Suppressor macrophage treated with lipopolysaccharide for 4 hours (primary cell): Measurements from ENCODE around the gene ZDHHC14.
"Not testable (repeated sequence)": the region's sequence is repeated elsewhere in the genome, so short reads cannot be mapped to it uniquely, and the experiment has no call there.

Source experiments
- DNase-seq: peaks from one replicate; pipeline ENCODE4 v3.0.0-alpha.2; 2020

ZDHHC14 gene

GRCh38 chr6:157672726-157673412, 291.9 kb downstream of the ZDHHC14 start:
- no peak for DNase-seq

- DNase-seq = no peak
Observed at GRCh38 chr6:157673596-157673995, 292.6 kb downstream of the ZDHHC14 start.

GRCh38 chr6:157674061-157674460, 293.1 kb downstream of the ZDHHC14 start:
- DNase-seq = no peak

GRCh38 chr6:157675831-157676230, 294.8 kb downstream of the ZDHHC14 start:
- no peak for DNase-seq

- DNase-seq = no peak
Observed at GRCh38 chr6:157676241-157676640, 295.3 kb downstream of the ZDHHC14 start.

- DNase-seq = no peak
Observed at GRCh38 chr6:157677235-157677634, 296.2 kb downstream of the ZDHHC14 start.

GRCh38 chr6:157679605-157680580, 298.9 kb downstream of the ZDHHC14 start:
- DNase-seq = no peak

GRCh38 chr6:157681041-157681650, 300.2 kb downstream of the ZDHHC14 start:
- no peak for DNase-seq

- no peak for DNase-seq
Observed at GRCh38 chr6:157682856-157683481, 302.0 kb downstream of the ZDHHC14 start.

- no peak for DNase-seq
Observed at GRCh38 chr6:157683707-157684106, 302.7 kb downstream of the ZDHHC14 start.

GRCh38 chr6:157684620-157685299, 303.8 kb downstream of the ZDHHC14 start:
- no peak for DNase-seq

GRCh38 chr6:157685596-157686280, 304.7 kb downstream of the ZDHHC14 start:
- no peak for DNase-seq

GRCh38 chr6:157688275-157688959, 307.4 kb downstream of the ZDHHC14 start:
- DNase-seq = no peak

GRCh38 chr6:157688960-157689599, 308.1 kb downstream of the ZDHHC14 start:
- no peak for DNase-seq

GRCh38 chr6:157689875-157690274, 308.9 kb downstream of the ZDHHC14 start:
- no peak for DNase-seq

- no peak for DNase-seq
Observed at GRCh38 chr6:157690441-157691210, 309.6 kb downstream of the ZDHHC14 start.

- DNase-seq = not testable (repeated sequence)
Observed at GRCh38 chr6:157691621-157692020, 310.6 kb downstream of the ZDHHC14 start.

GRCh38 chr6:157693867-157694266, 312.9 kb downstream of the ZDHHC14 start:
- DNase-seq = no peak

- no peak for DNase-seq
Observed at GRCh38 chr6:157695301-157696040, 314.5 kb downstream of the ZDHHC14 start.
